HepG2 (cell line): ENCODE measurements around the gene SPRYD3. TPM values are rescaled to one million over a fixed set of nuclear protein-coding genes. Genes with fewer than 3 reads are reported as not detected.

Experiments
- ATF2 ChIP-seq: sonication (generic); formaldehyde crosslinking; IDR thresholded peaks from 2 replicates; pipeline ENCODE4 v1.4.0; 2020; ENCODE audit warnings: missing genetic modification reagents
- HNF4A ChIP-seq: sonication (generic); formaldehyde crosslinking; IDR thresholded peaks from 2 replicates; pipeline ENCODE4 v1.4.0; 2020; ENCODE audit warnings: missing genetic modification reagents
- ISX ChIP-seq: sonication (generic); formaldehyde crosslinking; conservative IDR thresholded peaks from 2 replicates; pipeline ENCODE4 v1.5.0; 2020; ENCODE audit warnings: missing genetic modification reagents
- KDM6A ChIP-seq: IDR thresholded peaks from 2 replicates; pipeline ENCODE4 v1.6.1; 2016; ENCODE audit warnings: low read depth
- MAFF ChIP-seq: IDR thresholded peaks from 2 replicates; pipeline ENCODE4 v1.6.1; 2011; ENCODE audit warnings: low read depth, low read length, improper control_type of control experiment
- MATR3 ChIP-seq: sonication (generic); formaldehyde crosslinking; IDR thresholded peaks from 2 replicates; pipeline ENCODE4 v1.4.0; 2020; ENCODE audit warnings: missing genetic modification reagents
- MBD4 ChIP-seq: IDR thresholded peaks from 2 replicates; pipeline ENCODE4 v1.6.1; 2012; ENCODE audit warnings: low read length, inconsistent platforms, borderline replicate concordance
- MTA1 ChIP-seq: sonication (generic); formaldehyde crosslinking; IDR thresholded peaks from 2 replicates; pipeline ENCODE4 v1.4.0; 2020; ENCODE audit warnings: missing genetic modification reagents, mild to moderate bottlenecking, borderline replicate concordance
- NKX3-1 ChIP-seq: sonication (generic); formaldehyde crosslinking; IDR thresholded peaks from 2 replicates; pipeline ENCODE4 v1.5.0; 2020; ENCODE audit warnings: missing genetic modification reagents
- RBAK ChIP-seq: sonication (generic); formaldehyde crosslinking; IDR thresholded peaks from 2 replicates; pipeline ENCODE4 v1.5.1; 2020; ENCODE audit warnings: mild to moderate bottlenecking, missing genetic modification reagents
- SALL2 ChIP-seq: sonication (generic); formaldehyde crosslinking; IDR thresholded peaks from 2 replicates; pipeline ENCODE4 v1.8.1; 2023; ENCODE audit warnings: mild to moderate bottlenecking, missing genetic modification reagents, inconsistent platforms
- SAP130 ChIP-seq: IDR thresholded peaks from 2 replicates; pipeline ENCODE4 v1.6.1; 2016; ENCODE audit warnings: low read depth
- TEAD2 ChIP-seq: sonication (generic); formaldehyde crosslinking; IDR thresholded peaks from 2 replicates; pipeline ENCODE4 v1.9.0; 2021; ENCODE audit warnings: missing genetic modification reagents
- TFE3 ChIP-seq: IDR thresholded peaks from 2 replicates; pipeline ENCODE4 v1.6.1; 2016
- ZBTB44 ChIP-seq: sonication (generic); formaldehyde crosslinking; IDR thresholded peaks from 2 replicates; pipeline ENCODE4 v1.4.0; 2020; ENCODE audit warnings: missing genetic modification reagents
- ZNF235 ChIP-seq: sonication (generic); formaldehyde crosslinking; IDR thresholded peaks from 2 replicates; pipeline ENCODE4 v1.8.1; 2023; ENCODE audit warnings: mild to moderate bottlenecking, missing genetic modification reagents, borderline replicate concordance
- ZNF335 ChIP-seq: sonication (generic); formaldehyde crosslinking; IDR thresholded peaks from 2 replicates; pipeline ENCODE4 v1.4.0; 2020; ENCODE audit warnings: missing genetic modification reagents
- ZNF382 ChIP-seq: sonication (generic); formaldehyde crosslinking; IDR thresholded peaks from 2 replicates; pipeline ENCODE4 v1.5.0; 2020; ENCODE audit warnings: missing genetic modification reagents, mild to moderate bottlenecking, borderline replicate concordance
- ZNF577 ChIP-seq: sonication (generic); formaldehyde crosslinking; IDR thresholded peaks from 2 replicates; pipeline ENCODE4 v1.4.0; 2020; ENCODE audit warnings: mild to moderate bottlenecking, low read depth, missing genetic modification reagents, borderline replicate concordance
- ZNF737 ChIP-seq: sonication (generic); formaldehyde crosslinking; IDR thresholded peaks from 2 replicates; pipeline ENCODE4 v1.5.0; 2020; ENCODE audit warnings: missing genetic modification reagents, mild to moderate bottlenecking, borderline replicate concordance
- ZNF816 ChIP-seq: sonication (generic); formaldehyde crosslinking; IDR thresholded peaks from 2 replicates; pipeline ENCODE4 v1.8.0; 2022; ENCODE audit warnings: missing genetic modification reagents, mild to moderate bottlenecking, borderline replicate concordance
- polyA plus RNA-seq, 8 experiments: library from polyadenylated mRNA; depleted of rRNA in 3 of 8; stranded (reverse) in 7 of 8; unstranded in 1 of 8; fragments of >200 nt; fragmentation: Illumina TruSeq in 4 of 8; extraction: Trizol in 4 of 8; gene quantifications; 2 replicates each; pipeline versions ENCODE4 v1.2.1 to v1.2.3, GENCODE V29; 2011 to 2016; ENCODE audit warnings: low read depth in 4 of 8, missing spikeins in 1 of 8, mixed read lengths in 1 of 8; ENCODE audit not compliant: insufficient read depth in 1 of 8
- total RNA-seq, 5 experiments: library from RNA; depleted of rRNA; stranded (reverse); fragments of >200 nt; fragmentation: Illumina TruSeq; extraction: Trizol; gene quantifications; 2 replicates each; pipeline ENCODE4 v1.2.3, GENCODE V29; 2016; ENCODE audit warnings: low read depth in 1 of 5
- TF ChIP-seq, protein P1 (sequence below): sonication (generic); formaldehyde crosslinking; IDR thresholded peaks from 2 replicates; pipeline ENCODE4 v1.5.1; 2020; ENCODE audit warnings: mild to moderate bottlenecking, moderate library complexity, missing genetic modification reagents
- TF ChIP-seq, protein P2 (sequence below): sonication (generic); formaldehyde crosslinking; IDR thresholded peaks from 2 replicates; pipeline ENCODE4 v1.9.0; 2022; ENCODE audit warnings: low read depth, missing genetic modification reagents

Gene SPRYD3
- total and polyA plus RNA-seq, 2 of the 13 experiments (the other 11 are each of a cell fraction or from before 2014, with no cell fraction given), result 9.0 to 9.2 TPM

DNA sequence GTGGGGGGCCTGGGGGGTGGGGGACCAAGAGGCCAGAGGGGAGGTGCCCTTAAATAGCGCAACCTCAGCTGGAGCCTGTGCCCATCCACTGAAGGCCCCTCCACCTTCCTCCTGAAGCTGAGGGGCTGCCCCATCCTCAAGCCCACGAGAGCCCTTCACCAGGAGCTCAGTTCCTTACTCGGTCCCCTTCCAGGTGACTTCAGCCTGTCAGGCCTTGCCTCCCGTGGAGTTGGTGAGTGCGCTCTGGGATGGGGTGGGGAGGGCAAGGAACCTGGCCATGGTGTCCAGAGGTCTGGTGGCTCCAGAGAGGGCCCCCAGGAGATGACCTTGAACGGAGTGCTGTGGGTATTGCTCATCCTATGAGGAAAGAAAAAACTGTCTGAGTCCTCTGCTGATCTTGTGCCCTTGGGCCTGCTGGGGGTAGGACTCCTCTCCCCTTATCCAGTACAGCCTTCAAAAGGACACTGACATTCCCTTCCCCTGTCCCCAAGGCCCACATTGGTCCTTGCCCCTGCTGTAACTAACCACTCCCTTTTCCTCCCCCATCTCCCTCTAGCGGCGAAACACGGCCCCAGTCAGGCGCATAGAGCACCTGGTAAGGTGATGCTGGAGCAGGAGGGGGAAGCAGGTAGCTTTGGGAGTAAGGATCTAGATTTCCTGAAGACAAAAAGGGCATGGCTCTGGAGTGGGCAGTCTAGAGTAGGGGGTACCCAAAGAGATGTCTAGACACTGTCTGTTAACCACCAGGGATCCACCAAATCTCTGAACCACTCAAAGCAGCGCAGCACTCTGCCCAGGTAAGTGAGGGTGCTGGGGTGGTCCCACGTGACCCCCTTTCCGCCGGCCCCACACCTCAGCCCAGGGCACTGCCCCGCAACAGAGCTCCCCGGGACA is 25.7 kb downstream of the SPRYD3 start (continued):
- TF ChIP-seq ATF2 (CRISPR knock-in tag), result no peak
- TF ChIP-seq, protein P1, sequence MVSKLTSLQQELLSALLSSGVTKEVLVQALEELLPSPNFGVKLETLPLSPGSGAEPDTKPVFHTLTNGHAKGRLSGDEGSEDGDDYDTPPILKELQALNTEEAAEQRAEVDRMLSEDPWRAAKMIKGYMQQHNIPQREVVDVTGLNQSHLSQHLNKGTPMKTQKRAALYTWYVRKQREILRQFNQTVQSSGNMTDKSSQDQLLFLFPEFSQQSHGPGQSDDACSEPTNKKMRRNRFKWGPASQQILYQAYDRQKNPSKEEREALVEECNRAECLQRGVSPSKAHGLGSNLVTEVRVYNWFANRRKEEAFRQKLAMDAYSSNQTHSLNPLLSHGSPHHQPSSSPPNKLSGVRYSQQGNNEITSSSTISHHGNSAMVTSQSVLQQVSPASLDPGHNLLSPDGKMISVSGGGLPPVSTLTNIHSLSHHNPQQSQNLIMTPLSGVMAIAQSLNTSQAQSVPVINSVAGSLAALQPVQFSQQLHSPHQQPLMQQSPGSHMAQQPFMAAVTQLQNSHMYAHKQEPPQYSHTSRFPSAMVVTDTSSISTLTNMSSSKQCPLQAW (CRISPR knock-in tag), result no peak
- no peak for TF ChIP-seq MBD4
- TF ChIP-seq MTA1 (CRISPR knock-in tag), result no peak
- TF ChIP-seq ZNF577 (CRISPR knock-in tag), result no peak
- TF ChIP-seq MAFF, result no peak
- TF ChIP-seq ZNF335 (CRISPR knock-in tag), result no peak
- TF ChIP-seq, protein P2, sequence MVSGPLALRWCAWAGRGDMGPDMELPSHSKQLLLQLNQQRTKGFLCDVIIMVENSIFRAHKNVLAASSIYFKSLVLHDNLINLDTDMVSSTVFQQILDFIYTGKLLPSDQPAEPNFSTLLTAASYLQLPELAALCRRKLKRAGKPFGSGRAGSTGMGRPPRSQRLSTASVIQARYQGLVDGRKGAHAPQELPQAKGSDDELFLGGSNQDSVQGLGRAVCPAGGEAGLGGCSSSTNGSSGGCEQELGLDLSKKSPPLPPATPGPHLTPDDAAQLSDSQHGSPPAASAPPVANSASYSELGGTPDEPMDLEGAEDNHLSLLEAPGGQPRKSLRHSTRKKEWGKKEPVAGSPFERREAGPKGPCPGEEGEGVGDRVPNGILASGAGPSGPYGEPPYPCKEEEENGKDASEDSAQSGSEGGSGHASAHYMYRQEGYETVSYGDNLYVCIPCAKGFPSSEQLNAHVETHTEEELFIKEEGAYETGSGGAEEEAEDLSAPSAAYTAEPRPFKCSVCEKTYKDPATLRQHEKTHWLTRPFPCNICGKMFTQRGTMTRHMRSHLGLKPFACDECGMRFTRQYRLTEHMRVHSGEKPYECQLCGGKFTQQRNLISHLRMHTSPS, result no peak
- no peak for TF ChIP-seq NKX3-1
- TF ChIP-seq ISX (CRISPR knock-in tag), result no peak
- TF ChIP-seq MATR3 (CRISPR knock-in tag), result no peak
- TF ChIP-seq SALL2, result no peak
- peak; percentile 47; the same call in 1 of the 2 replicates for TF ChIP-seq KDM6A (CRISPR knock-in tag)
- no peak; the same call in 1 of the 2 replicates for TF ChIP-seq HNF4A
- TF ChIP-seq ZNF737, result no peak
- no peak for TF ChIP-seq ZNF382 (CRISPR knock-in tag)
- TF ChIP-seq RBAK (CRISPR knock-in tag), result no peak
- TF ChIP-seq TFE3 (CRISPR knock-in tag), result no peak
- TF ChIP-seq ZBTB44, result no peak
- TF ChIP-seq SAP130 (CRISPR knock-in tag), result peak; percentile 54
- TF ChIP-seq ZNF816 (CRISPR knock-in tag), result no peak
- no peak for TF ChIP-seq ZNF235 (CRISPR knock-in tag)
- TF ChIP-seq TEAD2 (CRISPR knock-in tag), result no peak
